Amniotic stem cell (primary cell): Measurements from ENCODE around the gene WDR7.

Experiments used
- DNase-seq: peaks from one replicate; lab custom pipeline; 2025; lab: John Stamatoyannopoulos, UW

Gene WDR7

GRCh38 chr18:56937874-56938430 is 286.8 kb downstream of the WDR7 start:
- no peak for DNase-seq

- DNase-seq = peak; percentile 2
Measured at GRCh38 chr18:56945171-56946083, 294.3 kb downstream of the WDR7 start.

- no peak for DNase-seq
Measured at GRCh38 chr18:56947236-56947635, 296.1 kb downstream of the WDR7 start.

GRCh38 chr18:56952026-56952425 is 300.9 kb downstream of the WDR7 start:
- DNase-seq = no peak

GRCh38 chr18:56953428-56954198 is 302.5 kb downstream of the WDR7 start:
- DNase-seq = no peak

GRCh38 chr18:56955490-56955889 is 304.3 kb downstream of the WDR7 start:
- DNase-seq = no peak

GRCh38 chr18:56959120-56959519 is 308.0 kb downstream of the WDR7 start:
- no peak for DNase-seq

GRCh38 chr18:56962322-56962721 is 311.2 kb downstream of the WDR7 start:
- DNase-seq = no peak

- DNase-seq = no peak
Measured at GRCh38 chr18:56967035-56967434, 315.9 kb downstream of the WDR7 start.

GRCh38 chr18:56973487-56973886 is 322.3 kb downstream of the WDR7 start:
- no peak for DNase-seq

- DNase-seq = no peak
Measured at GRCh38 chr18:56974141-56974540, 323.0 kb downstream of the WDR7 start.

- no peak for DNase-seq
Measured at GRCh38 chr18:56975276-56975675, 324.1 kb downstream of the WDR7 start.

- no peak for DNase-seq
Measured at GRCh38 chr18:56977309-56977708, 326.1 kb downstream of the WDR7 start.

- DNase-seq = no peak
Measured at GRCh38 chr18:56977771-56978170, 326.6 kb downstream of the WDR7 start.

- no peak for DNase-seq
Measured at GRCh38 chr18:56980151-56980550, 329.0 kb downstream of the WDR7 start.

- no peak for DNase-seq
Measured at GRCh38 chr18:56982766-56983165, 331.6 kb downstream of the WDR7 start.

GRCh38 chr18:56983275-56983992 is 332.3 kb downstream of the WDR7 start:
- no peak for DNase-seq

- DNase-seq = no peak
Measured at GRCh38 chr18:56984731-56985130, 333.6 kb downstream of the WDR7 start.

GRCh38 chr18:56986829-56987228 is 335.7 kb downstream of the WDR7 start:
- no peak for DNase-seq

GRCh38 chr18:56987236-56987635 is 336.1 kb downstream of the WDR7 start:
- no peak for DNase-seq

GRCh38 chr18:56988022-56988421 is 336.9 kb downstream of the WDR7 start:
- DNase-seq = no peak

GRCh38 chr18:56990678-56991077 is 339.5 kb downstream of the WDR7 start:
- DNase-seq = no peak
